Measurements from ENCODE around the gene MMD2.

The MMD2 gene

DNA sequence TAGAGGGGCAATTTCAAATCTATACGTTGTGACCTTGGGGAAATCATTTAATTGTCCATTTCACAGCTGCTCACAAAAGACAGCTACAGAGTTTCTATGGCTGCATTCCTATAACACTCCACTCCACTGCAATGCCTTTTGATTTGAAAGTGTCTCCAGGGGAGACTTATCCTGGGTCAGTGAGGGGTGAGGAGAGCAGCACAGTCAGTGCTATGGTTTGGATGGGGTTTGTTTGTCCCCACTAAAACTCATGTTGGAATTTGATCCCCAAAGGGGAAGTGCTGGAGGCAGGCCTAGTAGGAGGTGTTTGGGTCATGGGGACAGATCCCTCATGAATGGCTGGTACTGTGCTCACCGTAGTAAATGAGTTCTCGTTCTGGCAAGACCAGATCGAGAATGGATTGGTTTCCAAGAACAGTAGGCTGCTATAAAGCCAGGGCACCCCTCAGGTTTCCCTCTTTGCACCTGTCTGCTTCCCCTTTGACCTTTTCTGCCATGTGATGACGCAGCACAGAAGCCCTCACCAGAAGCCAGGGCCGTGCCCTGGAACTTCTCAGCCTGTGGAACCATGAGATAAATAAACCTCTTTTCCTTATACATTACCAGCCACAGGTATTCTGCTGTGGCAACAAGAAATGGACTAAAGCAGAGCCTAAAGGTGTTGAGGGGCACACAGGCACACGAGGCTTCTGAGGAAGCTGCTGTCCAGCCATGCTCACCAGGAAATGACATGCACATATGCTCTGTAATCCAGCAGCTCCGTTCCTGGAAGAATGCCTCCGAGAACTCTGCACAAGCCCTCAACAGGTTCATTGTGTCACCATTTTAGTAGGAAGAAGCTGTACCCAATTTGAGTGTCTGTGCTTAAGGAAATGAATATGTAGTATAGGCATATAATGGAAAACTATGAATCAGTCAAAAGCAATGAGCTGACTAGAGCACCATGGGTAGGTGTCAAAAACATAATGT lies 92.2 kb downstream of the MMD2 start:
- DNase-seq, result no peak

DNA sequence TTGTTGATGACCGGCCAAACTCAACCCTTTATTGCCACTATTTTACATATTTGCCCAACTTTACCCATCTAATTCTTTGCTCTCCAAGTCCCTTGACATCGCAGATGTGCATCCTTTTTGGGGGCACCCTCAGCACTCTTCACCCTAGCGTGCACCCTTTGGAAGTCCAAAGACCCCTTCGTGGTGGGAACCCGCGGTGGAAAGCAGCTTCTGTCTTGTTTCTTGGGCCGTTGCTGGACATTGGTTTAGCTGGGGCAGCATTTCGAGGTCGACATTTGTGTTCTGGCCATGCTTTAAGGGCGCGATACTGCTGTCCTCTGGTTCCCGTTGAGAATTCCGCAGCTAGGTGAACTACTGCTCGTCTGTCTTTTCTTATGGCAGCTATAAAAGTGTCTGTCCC lies 96.8 kb downstream of the MMD2 start:
- DNase-seq, result no peak

DNA sequence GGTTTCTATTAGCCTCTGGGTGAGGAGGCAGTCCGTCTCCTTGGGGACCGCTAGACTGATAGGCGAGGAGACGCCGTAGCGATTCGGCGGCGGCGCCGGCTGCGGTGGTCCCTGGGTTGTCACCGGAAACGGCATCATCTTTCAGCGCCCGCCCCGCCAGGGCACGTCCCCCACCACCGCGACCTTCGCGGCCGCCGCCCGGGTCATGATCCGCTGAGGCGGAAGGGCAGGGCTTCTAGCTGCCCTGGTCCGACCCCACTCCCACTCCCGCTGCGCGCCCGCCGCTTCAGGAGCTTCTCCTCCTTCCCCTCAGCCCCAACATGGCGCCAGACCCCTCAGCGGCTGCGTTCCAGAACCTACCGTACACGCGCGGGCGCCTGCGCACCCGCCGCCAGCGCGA lies 97.3 kb downstream of the MMD2 start, which contains the start of gene PAPOLB:
Gene PAPOLB, minus strand, starts transcription at position 358 of the 400 bp plus-strand sequence. Its CDS starts 220 bp downstream, at position 138.
- DNase-seq, result peak; percentile 19

DNA sequence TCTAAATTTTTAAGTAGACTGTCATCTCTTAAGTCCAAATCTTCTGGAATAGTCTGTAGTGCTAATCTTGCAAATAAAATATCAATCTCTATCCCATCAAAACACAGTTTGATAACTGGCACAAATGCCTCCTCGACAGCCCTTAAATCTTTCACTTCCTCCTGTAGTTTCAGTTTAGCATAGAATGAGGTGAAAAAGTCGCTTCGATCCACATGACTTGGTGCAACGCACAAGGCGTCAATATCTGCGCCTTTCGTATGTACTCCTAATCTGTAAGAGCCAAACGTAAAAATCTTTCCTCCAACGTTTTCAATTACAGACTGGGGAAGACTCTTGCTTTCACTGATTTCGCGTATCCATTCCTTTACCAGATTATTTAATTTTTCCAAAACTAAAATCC lies 97.8 kb downstream of the MMD2 start:
- no peak for DNase-seq

DNA sequence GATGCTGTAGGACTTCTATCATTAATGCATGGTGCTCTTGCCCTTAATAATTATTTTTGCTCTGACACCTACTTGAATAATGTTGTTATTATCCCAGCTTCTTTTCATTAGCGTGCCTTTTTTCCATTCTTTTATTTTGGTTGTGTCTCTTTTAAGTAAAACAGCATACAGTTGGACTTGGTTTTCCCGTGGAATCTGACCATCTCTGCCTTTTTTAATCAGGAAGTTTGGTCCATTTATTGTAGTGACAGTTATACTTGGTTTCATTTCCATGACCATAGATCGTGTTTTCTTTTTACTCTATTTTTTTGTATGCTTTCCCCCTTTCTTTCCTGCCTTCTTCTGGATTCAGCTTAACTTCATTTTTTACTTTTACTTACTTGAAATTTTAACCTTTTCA lies 101.8 kb downstream of the MMD2 start:
- no peak for DNase-seq

DNA sequence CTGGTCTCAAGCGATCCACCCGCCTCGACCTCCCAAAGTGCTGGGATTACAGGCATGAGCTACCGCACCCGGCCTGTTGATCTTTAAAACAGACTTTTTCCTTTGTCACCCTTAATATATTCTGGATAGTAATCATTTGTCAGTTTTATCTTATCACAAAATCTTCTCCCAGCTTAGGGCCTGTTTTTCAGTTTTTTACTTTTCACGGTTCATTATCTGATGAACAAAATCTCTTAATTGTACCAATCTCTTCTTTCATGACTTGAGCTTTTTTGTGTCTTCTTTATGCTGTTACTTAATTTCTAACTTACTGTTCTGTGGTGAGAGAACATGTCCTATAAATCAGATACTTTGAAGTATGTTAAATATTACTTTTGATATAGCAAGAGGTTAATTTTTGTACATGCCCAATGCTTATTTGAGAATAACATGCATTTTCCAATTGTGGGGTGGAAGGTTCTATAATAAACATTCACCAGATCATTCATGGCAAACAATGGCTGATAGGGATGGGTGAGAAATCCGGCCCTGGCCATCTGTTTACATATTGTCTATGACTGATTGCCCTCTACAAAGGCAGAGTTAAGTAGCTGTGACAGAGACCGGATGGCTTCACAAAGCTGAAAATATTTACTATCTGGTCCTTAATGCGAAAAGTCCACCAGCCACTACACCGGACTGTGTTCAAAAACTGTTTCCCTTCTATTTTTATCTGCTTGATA lies 102.5 kb downstream of the MMD2 start:
- no peak for DNase-seq
